Heart left ventricle (tissue), 13 donors: ENCODE results near the gene LYPD4.

Experiments used
- POLR2A ChIP-seq, 2 donors: fragments of 450-650 bp; IDR thresholded peaks; one replicate each; pipeline ENCODE4 v1.6.1; 2017; ENCODE audit warnings: antibody characterized with exemption in 2 of 2, mild to moderate bottlenecking in 2 of 2, moderate library complexity in 2 of 2
- TF ChIP-seq, protein P1 (sequence below), 12 donors: fragments of 200-600 bp; sonication (generic) in 4 of 12; IDR thresholded peaks; one replicate each; pipeline versions ENCODE4 v1.5.0 to v1.8.0; 2018 to 2022; ENCODE audit warnings: antibody characterized with exemption in 12 of 12, mild to moderate bottlenecking in 5 of 12
- donor health status: ischemic (EF 13 %, LVEDD 7.1; RV severe dilation, severe dysfunction).
- donor health status: DM: no; HTN: yes; CAD: no.
- donor health status: DM: no; HTN: no; CAD: no.
- donor health status: ischemic (EF 25% LVEDD 6.9; RV normal size, moderate dysfunction).
- donor health status: ischemic (EF 25% LVEDD 5.7; RV mildly dilated, moderate dysfunction).
- donor health status: ischemic (EF 35%, LVEDD 5.7; RV mildly dilated, moderate dysfunction).
- donor health status: nonischemic (EF 11% LVEDD 7.7; RV severe dilation, severe dysfunction).
- donor health status: DM: yes; HTN: yes; CAD: no.
- donor health status: PGD.
- donor health status: ischemic (EF 29% LVEDD 5.4; RV normal size, mild dysfunction).
- donor health status: nonischemic (EF 23%, LVEDD 6.1; RV moderate dilation, normal function).

DNA sequence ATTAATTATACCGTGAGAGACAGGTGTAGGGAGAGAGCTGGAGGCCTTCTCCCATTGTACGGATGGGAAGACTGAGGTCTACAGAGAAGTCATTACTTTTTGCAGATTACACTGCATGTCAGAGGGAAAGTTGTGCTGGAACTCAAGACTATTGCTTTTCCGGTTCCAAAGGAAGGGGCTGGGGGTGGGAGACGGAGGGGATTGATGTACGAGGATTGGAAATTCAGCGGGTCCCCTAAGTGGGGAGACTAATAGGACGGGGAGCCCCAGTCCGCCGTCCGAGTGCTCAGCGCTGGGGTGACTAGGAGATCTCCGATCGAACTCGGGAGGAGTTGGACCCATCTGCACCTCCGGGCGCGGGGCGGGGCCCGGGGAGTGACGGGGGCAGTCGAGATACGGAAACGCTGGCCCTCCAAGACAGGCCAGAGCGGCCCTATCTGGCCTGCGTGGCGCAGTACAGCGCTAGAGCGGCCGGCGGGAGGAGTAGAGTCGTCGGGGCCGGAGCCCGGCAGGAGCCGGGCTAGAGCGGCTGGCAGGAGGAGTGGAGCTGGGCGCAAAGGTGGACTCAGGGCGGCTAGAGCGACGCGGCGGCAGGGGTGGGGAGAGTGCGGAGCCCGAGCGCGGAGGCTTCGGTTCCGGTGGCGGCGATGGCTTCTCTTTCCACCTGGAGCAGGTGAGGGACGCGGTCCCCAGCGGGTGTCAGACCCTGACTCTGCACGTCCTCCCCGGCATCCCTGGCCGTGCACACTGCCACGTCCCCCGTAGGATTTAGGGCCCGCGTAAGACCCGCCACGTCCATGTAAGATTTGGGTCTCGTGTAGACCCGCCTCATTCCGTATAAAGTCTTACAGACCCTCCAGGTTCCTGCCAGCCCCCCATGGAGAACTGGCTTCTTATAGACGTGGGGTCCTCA is 39.6 kb upstream of the LYPD4 start:
- TF ChIP-seq, protein P1, sequence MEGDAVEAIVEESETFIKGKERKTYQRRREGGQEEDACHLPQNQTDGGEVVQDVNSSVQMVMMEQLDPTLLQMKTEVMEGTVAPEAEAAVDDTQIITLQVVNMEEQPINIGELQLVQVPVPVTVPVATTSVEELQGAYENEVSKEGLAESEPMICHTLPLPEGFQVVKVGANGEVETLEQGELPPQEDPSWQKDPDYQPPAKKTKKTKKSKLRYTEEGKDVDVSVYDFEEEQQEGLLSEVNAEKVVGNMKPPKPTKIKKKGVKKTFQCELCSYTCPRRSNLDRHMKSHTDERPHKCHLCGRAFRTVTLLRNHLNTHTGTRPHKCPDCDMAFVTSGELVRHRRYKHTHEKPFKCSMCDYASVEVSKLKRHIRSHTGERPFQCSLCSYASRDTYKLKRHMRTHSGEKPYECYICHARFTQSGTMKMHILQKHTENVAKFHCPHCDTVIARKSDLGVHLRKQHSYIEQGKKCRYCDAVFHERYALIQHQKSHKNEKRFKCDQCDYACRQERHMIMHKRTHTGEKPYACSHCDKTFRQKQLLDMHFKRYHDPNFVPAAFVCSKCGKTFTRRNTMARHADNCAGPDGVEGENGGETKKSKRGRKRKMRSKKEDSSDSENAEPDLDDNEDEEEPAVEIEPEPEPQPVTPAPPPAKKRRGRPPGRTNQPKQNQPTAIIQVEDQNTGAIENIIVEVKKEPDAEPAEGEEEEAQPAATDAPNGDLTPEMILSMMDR (IDR thresholded peaks at IDR 0.05) = peak in 4 of 12 donors; percentile 13 to 43 (median 38)
- peak in 1 of 2 donors; percentile 63 for TF ChIP-seq POLR2A (IDR thresholded peaks at IDR 0.05)
